H1 (cell line): ENCODE data around the gene ZNF835. TPM values are rescaled to one million over a fixed set of nuclear protein-coding genes. Genes with fewer than 3 reads are reported as not detected.

Experiments
- CTCF ChIA-PET: fragments of 300-600 bp; sonication (Branson Sonifier 250); formaldehyde crosslinking; loops from one replicate; lab custom pipeline; 2021; ENCODE audit not compliant: partially characterized antibody; lab: Charles Lee
- POLR2A ChIA-PET: fragments of 300-600 bp; sonication (Branson Sonifier 250); formaldehyde crosslinking; loops from one replicate; lab custom pipeline; 2021; ENCODE audit warnings: inconsistent platforms; ENCODE audit not compliant: partially characterized antibody; lab: Charles Lee
- DNase-seq, 2 experiments: peaks; one replicate each; pipeline versions ENCODE4 v3.0.0 to v3.0.0-alpha.2; 2010 to 2022; ENCODE audit warnings: low spot score in 2 of 2, low read depth in 1 of 2, mixed read lengths in 1 of 2
- FAIRE-seq: peaks from 2 replicates; lab custom pipeline; 2011; peaks lifted over from hg19 to GRCh38; lab: Jason Lieb, UNC
- H2AFZ ChIP-seq: 2 replicates; pipeline ENCODE4 v1.8.1; 2012; ENCODE audit warnings: low read length, inconsistent platforms
- H2AK5ac ChIP-seq: 2 replicates; pipeline ENCODE4 v1.6.1; 2013; ENCODE audit warnings: low read depth, low read length
- H2BK120ac ChIP-seq: replicated peaks from 2 replicates; pipeline ENCODE3; 2013; ENCODE audit warnings: low read depth, low read length, inconsistent platforms
- H2BK12ac ChIP-seq: 2 replicates; pipeline ENCODE4 v1.6.1; 2013; ENCODE audit warnings: low read depth, low read length
- H2BK15ac ChIP-seq: 2 replicates; pipeline ENCODE4 v1.6.1; 2013; ENCODE audit warnings: low read length
- H2BK20ac ChIP-seq: 2 replicates; pipeline ENCODE4 v1.6.1; 2013; ENCODE audit warnings: low read length
- H2BK5ac ChIP-seq: 2 replicates; pipeline ENCODE4 v1.6.1; 2013; ENCODE audit warnings: low read depth, low read length
- H3K14ac ChIP-seq: 2 replicates; pipeline ENCODE4 v1.6.1; 2013; ENCODE audit warnings: inconsistent platforms; ENCODE audit not compliant: insufficient read length
- H3K18ac ChIP-seq: 2 replicates; pipeline ENCODE4 v1.6.1; 2013; ENCODE audit warnings: low read length; ENCODE audit errors: extremely low read depth
- H3K23ac ChIP-seq: 2 replicates; pipeline ENCODE4 v1.6.1; 2013; ENCODE audit warnings: inconsistent platforms; ENCODE audit not compliant: insufficient read length
- H3K23me2 ChIP-seq: 2 replicates; pipeline ENCODE4 v1.6.1; 2013; ENCODE audit warnings: low read depth, low read length
- H3K27ac ChIP-seq: 2 replicates; pipeline ENCODE4 v1.6.1; 2011; ENCODE audit warnings: low read depth, low read length, inconsistent platforms
- H3K27me3 ChIP-seq, 4 experiments: replicated peaks in 1 of 4; 1 replicate in 1 of 4; 2 replicates in 3 of 4; pipeline versions ENCODE4 v1.6.1 to v1.8.1; 2011 to 2013; ENCODE audit warnings: low read length in 3 of 4, mild to moderate bottlenecking in 3 of 4, inconsistent platforms in 2 of 4, mixed read lengths in 2 of 4, moderate library complexity in 1 of 4; ENCODE audit not compliant: control insufficient read depth in 3 of 4, insufficient read depth in 3 of 4; ENCODE audit errors: extremely low read depth in 1 of 4
- H3K36me3 ChIP-seq, 4 experiments: 2 replicates each; pipeline versions ENCODE4 v1.6.1 to v1.8.1; 2011 to 2013; ENCODE audit warnings: mild to moderate bottlenecking in 4 of 4, low read length in 3 of 4, moderate library complexity in 2 of 4, control low read depth in 1 of 4, inconsistent platforms in 1 of 4; ENCODE audit not compliant: insufficient read depth in 4 of 4, control insufficient read depth in 2 of 4
- H3K4ac ChIP-seq: replicated peaks from 2 replicates; pipeline ENCODE3; 2013; ENCODE audit warnings: low read length, low read depth, mixed read lengths, inconsistent platforms; ENCODE audit not compliant: insufficient read length
- H3K4me1 ChIP-seq, 4 experiments: replicated peaks in 1 of 4; 1 replicate in 1 of 4; 2 replicates in 3 of 4; pipeline versions ENCODE4 v1.6.1 to v1.8.1; 2011 to 2013; ENCODE audit warnings: low read length in 3 of 4, inconsistent platforms in 2 of 4, mixed read lengths in 1 of 4; ENCODE audit not compliant: insufficient read depth in 4 of 4, control insufficient read depth in 3 of 4
- H3K4me2 ChIP-seq, 2 experiments: 2 replicates each; pipeline versions ENCODE4 v1.6.1 to v1.8.1; 2011 to 2013; ENCODE audit warnings: low read depth in 2 of 2, low read length in 2 of 2, control low read depth in 1 of 2, inconsistent platforms in 1 of 2, mild to moderate bottlenecking in 1 of 2; ENCODE audit not compliant: insufficient read depth in 1 of 2
- H3K4me3 ChIP-seq, 4 experiments: fragments of 200-600, 300-600 bp in 1 of 4; sonication (generic), shearing (Covaris generic), sonication (Bioruptor Twin) in 1 of 4; 2 replicates each; pipeline versions ENCODE4 v1.5.1 to v1.8.1; 2011 to 2016; ENCODE audit warnings: low read length in 4 of 4, low read depth in 3 of 4, control low read depth in 2 of 4, inconsistent platforms in 2 of 4, mild to moderate bottlenecking in 2 of 4, mixed read lengths in 1 of 4, moderate library complexity in 1 of 4; ENCODE audit not compliant: insufficient read depth in 2 of 4; ENCODE audit errors: extremely low read depth in 1 of 4
- H3K56ac ChIP-seq: replicated peaks from 2 replicates; pipeline ENCODE3; 2013; ENCODE audit warnings: low read depth, mild to moderate bottlenecking, mixed read lengths, low read length, inconsistent platforms; ENCODE audit not compliant: insufficient read length
- H3K79me1 ChIP-seq: 2 replicates; pipeline ENCODE4 v1.6.1; 2013; ENCODE audit warnings: low read depth, low read length, control low read depth
- H3K79me2 ChIP-seq, 2 experiments: 2 replicates each; pipeline versions ENCODE4 v1.6.1 to v1.8.1; 2012 to 2013; ENCODE audit warnings: low read length in 2 of 2, mild to moderate bottlenecking in 2 of 2, inconsistent platforms in 1 of 2; ENCODE audit not compliant: insufficient read depth in 2 of 2, control insufficient read depth in 1 of 2
- H3K9ac ChIP-seq, 4 experiments: replicated peaks in 1 of 4; 1 replicate in 1 of 4; 2 replicates in 3 of 4; pipeline versions ENCODE4 v1.6.1 to v1.8.1; 2011 to 2013; ENCODE audit warnings: low read depth in 3 of 4, low read length in 3 of 4, control low read depth in 2 of 4, mild to moderate bottlenecking in 2 of 4, moderate library complexity in 2 of 4, inconsistent platforms in 1 of 4; ENCODE audit errors: extremely low read depth in 1 of 4
- H3K9me3 ChIP-seq, 2 experiments: 2 replicates each; pipeline versions ENCODE4 v1.6.1 to v1.8.1; 2012 to 2013; ENCODE audit warnings: mild to moderate bottlenecking in 2 of 2, moderate library complexity in 2 of 2, control low read depth in 1 of 2, inconsistent platforms in 1 of 2, low read depth in 1 of 2, low read length in 1 of 2, mixed read lengths in 1 of 2; ENCODE audit not compliant: insufficient read depth in 2 of 2
- H4K20me1 ChIP-seq, 2 experiments: replicated peaks in 1 of 2; 2 replicates each; pipeline versions ENCODE3 to v1.8.1; 2011 to 2013; ENCODE audit warnings: inconsistent platforms in 2 of 2, low read length in 2 of 2, mild to moderate bottlenecking in 1 of 2; ENCODE audit not compliant: insufficient read depth in 2 of 2, control insufficient read depth in 1 of 2
- H4K5ac ChIP-seq: 2 replicates; pipeline ENCODE4 v1.6.1; 2013; ENCODE audit warnings: low read length, low read depth, mixed read lengths, inconsistent platforms; ENCODE audit not compliant: insufficient read length
- H4K8ac ChIP-seq: 2 replicates; pipeline ENCODE4 v1.8.0; 2013; ENCODE audit warnings: mild to moderate bottlenecking, moderate library complexity, low read length, inconsistent platforms; ENCODE audit not compliant: insufficient read depth; ENCODE audit errors: extremely low read depth
- H4K91ac ChIP-seq: replicated peaks from 2 replicates; pipeline ENCODE3; 2013; ENCODE audit warnings: low read length, mixed read lengths, inconsistent platforms; ENCODE audit not compliant: insufficient read length
- WGBS, 2 experiments: shearing (Covaris generic) in 1 of 2; methylation state at CpG; one replicate each; pipeline versions ENCODE4 v1.1.6 to v1.1.7; 2013 to 2015; ENCODE audit warnings: low lambda C conversion rate in 2 of 2, mixed read lengths in 2 of 2, inconsistent platforms in 1 of 2, low coverage in 1 of 2, missing lambda C conversion rate in 1 of 2; ENCODE audit not compliant: insufficient replicate concordance in 2 of 2, insufficient coverage in 1 of 2, insufficient read length in 1 of 2; ENCODE audit errors: extremely low coverage in 1 of 2, missing lambda C conversion rate in 1 of 2; 5-methylcytosine and 5-hydroxymethylcytosine counted together
- polyA plus RNA-seq, 7 experiments: library from polyadenylated mRNA; depleted of rRNA in 3 of 7; stranded (reverse) in 5 of 7; unstranded in 2 of 7; fragments of >200 nt in 5 of 7; fragments of 200-250 nt in 2 of 7; gene quantifications; 1 replicate in 5 of 7; 2 replicates in 1 of 7; 4 replicates in 1 of 7; pipeline versions ENCODE4 v1.2.1 to v1.2.3, GENCODE V29; 2011 to 2013; ENCODE audit warnings: missing spikeins in 2 of 7, mixed read lengths in 2 of 7
- total RNA-seq: library from RNA; stranded (reverse); fragmentation: NEBNext Ultra II Directional; extraction: Animal tissue kit (Norgen Biotek cat#: 25700); gene quantifications from 2 replicates; pipeline ENCODE4 v1.2.1, GENCODE V29; 2021

Gene ZNF835
- total and polyA plus RNA-seq, 2 of the 8 experiments (the other 6 are each of a cell fraction or from before 2014, with no cell fraction given): 0.02 to 1.8 TPM

- Histone ChIP-seq H3K36me3 (no peaks in the 10 kb centered on the region; a peak in 1 of 8 replicates), H4K5ac (no peak overlapping the region), H4K8ac (no peak overlapping the region), H2BK12ac (no peak overlapping the region), H3K23me2 (no peaks in the 10 kb centered on the region), H2BK5ac (no peak overlapping the region), H3K9me3 (peaks cover 49 to 84% of the 10 kb centered on the region in 2 experiments), H3K79me2 (no peaks in the 10 kb centered on the region), H3K4ac (no peak overlapping the region), H2BK120ac (no peak overlapping the region), H3K56ac (no peak overlapping the region), H3K9ac (no peak overlapping the region), H3K18ac (no peak overlapping the region), H4K91ac (no peak overlapping the region), H3K27me3 (no peaks in the 10 kb centered on the region), H2BK20ac (no peak overlapping the region), H2AFZ (no peak overlapping the region), H4K20me1 (no peaks in the 10 kb centered on the region), H3K4me1 (no peaks in the 10 kb centered on the region), H2BK15ac (no peak overlapping the region), H3K4me3 (no peak overlapping the region), H2AK5ac (no peak overlapping the region), H3K4me2 (no peak overlapping the region), H3K27ac (no peak overlapping the region), H3K79me1 (no peaks in the 10 kb centered on the region), H3K23ac (no peak overlapping the region), H3K14ac (no peak overlapping the region)
- FAIRE-seq (no peak), DNase-seq (no peak)
- 84% methylated on average over 3 of the region's 3 CpGs; no CpG with 5 or more reads in 1 of the 2 experiments for WGBS, 2 experiments
- CTCF ChIA-PET: no interaction called here
- POLR2A ChIA-PET: no interaction called here
Measured at GRCh38 chr19:56661248-56661647, 10.3 kb downstream of the ZNF835 start.
